Loucy (cell line): ENCODE results near the gene TPRG1.
A peak's percentile ranks its signal among the peaks of the same experiment; 100 is the strongest.

Experiments
- H2AFZ ChIP-seq: fragments of 200-600 bp; sonication (generic); 2 replicates; pipeline ENCODE4 v1.6.0; 2016; ENCODE audit warnings: antibody characterized with exemption, mild to moderate bottlenecking, low read length, moderate library complexity
- H3F3A ChIP-seq: fragments of 200-600 bp; 2 replicates; pipeline ENCODE4 v1.6.0; 2016; ENCODE audit warnings: antibody characterized with exemption, low read depth, mild to moderate bottlenecking
- H3K27me3 ChIP-seq: fragments of 200-600 bp; sonication (generic); 2 replicates; pipeline ENCODE4 v1.6.1; 2014; ENCODE audit warnings: low read length, mild to moderate bottlenecking; ENCODE audit not compliant: insufficient read depth, poor library complexity, severe bottlenecking
- H3K36me3 ChIP-seq: fragments of 200-600 bp; sonication (generic); 2 replicates; pipeline ENCODE4 v1.6.1; 2016; ENCODE audit warnings: low read length; ENCODE audit not compliant: insufficient read depth
- H3K4me1 ChIP-seq: fragments of 200-600 bp; sonication (generic); 2 replicates; pipeline ENCODE4 v1.5.1; 2014; ENCODE audit warnings: low read length, mild to moderate bottlenecking; ENCODE audit not compliant: insufficient read depth, poor library complexity, severe bottlenecking
- H3K4me2 ChIP-seq: fragments of 200-600 bp; sonication (generic); 2 replicates; pipeline ENCODE4 v1.6.0; 2014; ENCODE audit warnings: antibody characterized with exemption, low read length, low read depth, mild to moderate bottlenecking; ENCODE audit not compliant: poor library complexity, severe bottlenecking
- H3K4me3 ChIP-seq: fragments of 200-600 bp; sonication (generic); 2 replicates; pipeline ENCODE4 v1.5.1; 2014; ENCODE audit warnings: low read length, mild to moderate bottlenecking, mixed read lengths; ENCODE audit not compliant: poor library complexity, severe bottlenecking
- H3K79me2 ChIP-seq: fragments of 200-600 bp; sonication (generic); 2 replicates; pipeline ENCODE4 v1.6.1; 2014; ENCODE audit warnings: low read length; ENCODE audit not compliant: insufficient read depth
- H3K9ac ChIP-seq: fragments of 200-600 bp; sonication (generic); 2 replicates; pipeline ENCODE4 v1.6.0; 2014; ENCODE audit warnings: mild to moderate bottlenecking, low read depth, low read length, moderate library complexity; ENCODE audit not compliant: poor library complexity, severe bottlenecking
- H3K9me2 ChIP-seq: fragments of 200-600 bp; sonication (generic); replicated peaks from 2 replicates; pipeline ENCODE4 v1.6.1; 2016; ENCODE audit warnings: low read depth, low read length, mixed read lengths
- H3K9me3 ChIP-seq: fragments of 200-600 bp; sonication (generic); 2 replicates; pipeline ENCODE4 v1.6.1; 2014; ENCODE audit warnings: mild to moderate bottlenecking, antibody characterized with exemption, low read length, low read depth; ENCODE audit not compliant: insufficient read depth
- H4K20me1 ChIP-seq: fragments of 200-600 bp; sonication (generic); 2 replicates; pipeline ENCODE4 v1.6.0; 2014; ENCODE audit warnings: antibody characterized with exemption, low read length, mild to moderate bottlenecking; ENCODE audit not compliant: insufficient read depth, poor library complexity, severe bottlenecking
- EZH2phosphoT487 ChIP-seq: fragments of 200-600 bp; IDR thresholded peaks from 2 replicates; pipeline ENCODE4 v1.6.1; 2018; ENCODE audit warnings: antibody characterized with exemption, mild to moderate bottlenecking, moderate library complexity, borderline replicate concordance
- TF ChIP-seq, protein P1 (sequence below): fragments of 200-600 bp; sonication (generic); conservative IDR thresholded peaks from 2 replicates; pipeline ENCODE4 v1.5.1; 2014; ENCODE audit warnings: mild to moderate bottlenecking, antibody characterized with exemption, low read length

Gene TPRG1

DNA sequence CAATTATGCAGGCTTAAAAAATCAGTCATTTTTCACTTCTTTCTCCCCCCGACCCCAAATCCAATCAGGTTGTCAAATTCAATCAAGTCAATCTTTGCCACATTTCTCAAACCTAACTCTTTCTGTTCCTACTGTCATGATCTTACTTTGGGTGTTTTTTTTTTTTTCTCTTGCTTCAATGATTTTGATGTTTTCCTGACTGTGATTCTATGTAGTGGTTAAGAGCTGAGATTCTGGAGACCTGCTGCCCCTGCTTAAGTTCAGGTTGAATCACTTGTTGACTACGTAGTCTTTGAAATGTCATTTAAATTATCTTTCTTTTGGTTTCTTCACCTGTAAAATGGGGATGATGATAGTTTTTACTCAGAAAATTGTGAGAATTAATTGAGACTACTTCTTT lies 117.5 kb downstream of the TPRG1 start:
- no peaks in the 10 kb centered on the region for H3K36me3 ChIP-seq
- H3K9me3 ChIP-seq = no peaks in the 10 kb centered on the region
- H3F3A ChIP-seq = peaks cover 4% of the 10 kb centered on the region; the same call in 1 of the 2 replicates
- no peaks in the 10 kb centered on the region for H3K79me2 ChIP-seq
- H3K4me2 ChIP-seq = no peak overlapping the region
- H2AFZ ChIP-seq = no peak overlapping the region
- H3K9me2 ChIP-seq = no peaks in the 10 kb centered on the region
- no peak overlapping the region for H3K9ac ChIP-seq
- H4K20me1 ChIP-seq = no peaks in the 10 kb centered on the region
- TF ChIP-seq EZH2phosphoT487 = no peak
- TF ChIP-seq, protein P1, sequence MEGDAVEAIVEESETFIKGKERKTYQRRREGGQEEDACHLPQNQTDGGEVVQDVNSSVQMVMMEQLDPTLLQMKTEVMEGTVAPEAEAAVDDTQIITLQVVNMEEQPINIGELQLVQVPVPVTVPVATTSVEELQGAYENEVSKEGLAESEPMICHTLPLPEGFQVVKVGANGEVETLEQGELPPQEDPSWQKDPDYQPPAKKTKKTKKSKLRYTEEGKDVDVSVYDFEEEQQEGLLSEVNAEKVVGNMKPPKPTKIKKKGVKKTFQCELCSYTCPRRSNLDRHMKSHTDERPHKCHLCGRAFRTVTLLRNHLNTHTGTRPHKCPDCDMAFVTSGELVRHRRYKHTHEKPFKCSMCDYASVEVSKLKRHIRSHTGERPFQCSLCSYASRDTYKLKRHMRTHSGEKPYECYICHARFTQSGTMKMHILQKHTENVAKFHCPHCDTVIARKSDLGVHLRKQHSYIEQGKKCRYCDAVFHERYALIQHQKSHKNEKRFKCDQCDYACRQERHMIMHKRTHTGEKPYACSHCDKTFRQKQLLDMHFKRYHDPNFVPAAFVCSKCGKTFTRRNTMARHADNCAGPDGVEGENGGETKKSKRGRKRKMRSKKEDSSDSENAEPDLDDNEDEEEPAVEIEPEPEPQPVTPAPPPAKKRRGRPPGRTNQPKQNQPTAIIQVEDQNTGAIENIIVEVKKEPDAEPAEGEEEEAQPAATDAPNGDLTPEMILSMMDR = no peak
- H3K4me3 ChIP-seq = no peak overlapping the region
- no peaks in the 10 kb centered on the region for H3K27me3 ChIP-seq
- H3K4me1 ChIP-seq = peaks cover 18% of the 10 kb centered on the region

DNA sequence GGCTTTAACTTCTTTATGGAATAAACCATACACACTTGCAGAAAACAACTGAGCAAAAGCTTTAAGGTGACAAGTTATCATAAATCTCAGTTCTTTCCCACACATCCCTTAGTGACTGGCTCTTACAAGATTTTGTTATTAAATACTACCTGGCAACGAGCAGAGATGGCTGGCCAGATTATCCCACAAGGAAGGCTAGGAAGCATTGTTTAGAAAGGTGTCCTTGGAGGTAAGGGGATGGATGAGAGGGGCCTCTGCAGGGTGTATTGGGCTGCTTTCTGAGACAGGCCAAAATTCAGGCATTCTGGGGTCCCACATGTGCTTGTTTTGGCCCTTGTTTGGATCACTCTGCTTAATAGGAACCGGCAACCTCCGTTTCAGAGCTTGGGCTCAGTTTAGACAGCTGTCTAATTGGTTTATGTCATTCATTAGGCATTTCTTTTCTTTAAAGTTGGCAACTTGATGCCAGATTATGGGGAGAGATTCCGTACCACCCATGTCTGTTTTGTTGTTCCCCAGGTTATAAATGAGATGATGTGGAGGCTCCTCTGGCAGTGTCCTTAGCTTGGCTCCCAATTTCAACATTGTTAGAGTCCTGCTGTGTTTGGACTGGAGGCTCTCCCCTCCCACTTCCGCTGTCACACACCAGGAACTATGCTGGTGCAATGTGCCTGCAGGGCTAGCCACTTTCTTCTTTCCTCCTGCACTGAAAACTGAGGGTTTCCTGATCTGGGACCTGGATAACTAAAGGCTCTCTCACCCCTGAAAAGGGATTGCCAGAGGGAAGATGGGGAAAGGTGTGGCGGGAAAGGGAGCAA lies 121.1 kb downstream of the TPRG1 start:
- H3K4me2 ChIP-seq = no peak overlapping the region

DNA sequence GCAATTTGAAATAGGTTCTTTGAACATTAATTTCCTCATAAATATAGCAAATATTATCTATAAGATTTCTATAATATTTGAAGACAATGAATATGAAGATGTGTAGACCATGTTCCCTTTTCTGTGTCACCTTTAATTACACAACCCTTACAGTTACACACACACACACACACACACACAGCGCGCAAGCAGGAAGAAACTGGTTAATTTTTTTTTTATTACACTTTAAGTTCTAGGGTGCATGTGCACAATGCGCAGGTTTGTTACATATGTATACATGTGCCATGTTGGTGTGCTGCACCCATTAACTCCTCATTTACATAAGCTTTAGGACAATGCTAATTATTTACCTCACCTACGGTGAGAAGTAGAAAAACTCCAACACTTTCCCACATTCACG lies 122.9 kb downstream of the TPRG1 start:
- Histone ChIP-seq H3K36me3 (no peaks in the 10 kb centered on the region), H3K79me2 (no peaks in the 10 kb centered on the region), H3K9me3 (no peaks in the 10 kb centered on the region), H3F3A (no peaks in the 10 kb centered on the region), H3K4me1 (peaks cover 19% of the 10 kb centered on the region), H3K4me3 (no peak overlapping the region), H3K27me3 (no peaks in the 10 kb centered on the region), H2AFZ (no peak overlapping the region), H3K4me2 (no peak overlapping the region), H3K9ac (no peak overlapping the region), H4K20me1 (no peaks in the 10 kb centered on the region), H3K9me2 (no peaks in the 10 kb centered on the region)
- TF ChIP-seq, protein P1 = no peak
- TF ChIP-seq EZH2phosphoT487 = no peak

More for the DNA sequence above, 121.1 kb downstream of the TPRG1 start:
- Histone ChIP-seq H2AFZ (peak overlapping the region; percentile 52; the same call in 1 of the 2 replicates), H3K79me2 (no peaks in the 10 kb centered on the region), H3F3A (peaks cover 4% of the 10 kb centered on the region; the same call in 1 of the 2 replicates), H3K27me3 (no peaks in the 10 kb centered on the region), H4K20me1 (no peaks in the 10 kb centered on the region), H3K4me3 (no peak overlapping the region), H3K36me3 (no peaks in the 10 kb centered on the region), H3K9me2 (no peaks in the 10 kb centered on the region), H3K9ac (no peak overlapping the region), H3K4me1 (peaks cover 4% of the 10 kb centered on the region), H3K9me3 (no peaks in the 10 kb centered on the region)
- no peak for TF ChIP-seq EZH2phosphoT487
- TF ChIP-seq, protein P1 = no peak
